ENCODE measurements around the gene CDC25B. TPM values are rescaled to one million over a fixed set of nuclear protein-coding genes. Genes with fewer than 3 reads are reported as not detected.

Gene CDC25B
- total and polyA plus RNA-seq, 2 of the 13 experiments (the other 11 are each of a cell fraction or from before 2014, with no cell fraction given): 14.5 to 19.4 TPM

DNA sequence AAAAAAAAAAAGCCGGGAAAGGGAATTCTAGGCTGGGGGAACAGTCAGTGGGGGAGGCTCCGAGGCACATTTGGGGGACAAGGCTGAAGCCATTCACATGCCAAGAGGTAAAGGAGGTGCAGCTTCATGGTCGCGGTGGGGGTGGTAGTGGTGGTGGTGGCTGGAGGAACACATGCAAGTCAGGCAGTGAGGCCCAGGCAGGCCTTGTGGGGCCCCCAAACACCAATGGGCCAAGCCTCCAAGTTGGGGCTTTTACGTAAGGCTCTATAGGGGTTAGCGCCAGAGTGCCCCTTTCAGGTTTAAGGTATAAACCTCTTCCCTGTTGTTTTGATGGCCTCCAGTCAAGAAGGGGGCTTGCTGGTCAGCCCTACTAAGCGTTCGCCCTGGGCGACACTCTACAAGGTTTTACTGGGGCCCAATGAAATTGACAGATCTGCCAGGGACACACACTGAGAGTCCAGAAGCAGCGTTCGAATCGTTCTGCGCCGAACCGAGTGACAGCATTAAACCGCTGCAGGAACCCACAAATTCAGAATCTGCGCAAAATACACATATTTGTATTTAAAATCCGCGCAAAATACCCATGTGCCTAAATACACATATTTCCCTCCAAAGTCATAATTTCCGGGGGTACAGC, 23.4 kb downstream of the CDC25B start:
- H3K4me3 ChIP-seq (replicated peaks in 1 of 3; ENCODE audit: insufficient read depth in 1 of 3, low read depth in 2 of 3, low read length in 3 of 3): peak overlapping the region; percentile 91 to 95 (median 94)
- H4K20me1 ChIP-seq (ENCODE audit: insufficient read depth, low read length): no peaks in the 10 kb centered on the region
- in situ Hi-C loops (cut with HindIII; ENCODE audit: extremely low pct_ligation_motif_present, low pct_unique_long_range_greater_than_20kb) (loop anchor here (5.0 kb wide), 1 partner anchor 37 kb away; the partner anchor contains the start of gene SPEF1), intact Hi-C loops (cut with micrococcal nuclease; ENCODE audit: unreplicated experiment) (loop anchor here (1.0 to 2.0 kb wide), 4 partner anchors 21 to 69 kb away; partner anchors contain the start of genes MAVS and PANK2)
- no peak overlapping the region for H2AFZ ChIP-seq (ENCODE audit: low read length)
- ChIA-PET POLR2A (interaction anchor here (0.6 to 4.8 kb wide), 28 partner anchors 7 to 1152 kb away, joined by 3 to 134 read pairs (median 8); partner anchors contain the start of genes ADISSP, CDC25B, CENPB and MAVS), CTCF (ENCODE audit: low intra/inter-chr PET ratio, low total read pairs) (interaction anchor here (1.2 to 4.6 kb wide), 7 partner anchors 22 to 70 kb away, joined by 3 to 119 read pairs (median 7); partner anchors contain the start of genes CENPB and SPEF1)
- BruUV-seq (replicated peaks): TSS peak; percentile 90
- H3K27ac ChIP-seq (ENCODE audit: extremely low read length, insufficient read depth, low read length): peak overlapping the region; percentile 96
- peaks cover 12% of the 10 kb centered on the region for H3K79me2 ChIP-seq (ENCODE audit: insufficient read depth, low read length)
- H3K4me1 ChIP-seq (ENCODE audit: insufficient read depth, low read length): peaks cover 32% of the 10 kb centered on the region
- 61% methylated on average over 20 of the region's 20 CpGs for WGBS (ENCODE audit: low lambda C conversion rate)
- FAIRE-seq (no peak), DNase-seq (ENCODE audit: low spot score) (no peak), ATAC-seq (no peak)
- no peaks in the 10 kb centered on the region for H3K9me3 ChIP-seq (ENCODE audit: low read length)
- peaks cover 3 to 10% of the 10 kb centered on the region in 2 experiments; a peak in 3 of 5 replicates for H3K27me3 ChIP-seq (ENCODE audit: control insufficient read depth in 1 of 2, insufficient read depth in 2 of 2, low read length in 2 of 2)
- H3K9ac ChIP-seq (ENCODE audit: insufficient read depth, low read depth, low read length): peak overlapping the region; percentile 99
- peak overlapping the region; percentile 87 for H3K4me2 ChIP-seq (ENCODE audit: low read depth, low read length)
- H3K36me3 ChIP-seq (replicated peaks in 1 of 2; ENCODE audit: control insufficient read depth in 1 of 2, insufficient read depth in 2 of 2, low read length in 2 of 2): peaks cover 6 to 20% of the 10 kb centered on the region in 2 experiments
- TF ChIP-seq CENPX (CRISPR knock-in tag; IDR thresholded peaks at IDR 0.05): no peak
- TF ChIP-seq ZNF879 (CRISPR knock-in tag; IDR thresholded peaks at IDR 0.05): 0 out of 2 replicates have a peak, but pooled peaks have one; percentile 19
- TF ChIP-seq, protein P1, sequence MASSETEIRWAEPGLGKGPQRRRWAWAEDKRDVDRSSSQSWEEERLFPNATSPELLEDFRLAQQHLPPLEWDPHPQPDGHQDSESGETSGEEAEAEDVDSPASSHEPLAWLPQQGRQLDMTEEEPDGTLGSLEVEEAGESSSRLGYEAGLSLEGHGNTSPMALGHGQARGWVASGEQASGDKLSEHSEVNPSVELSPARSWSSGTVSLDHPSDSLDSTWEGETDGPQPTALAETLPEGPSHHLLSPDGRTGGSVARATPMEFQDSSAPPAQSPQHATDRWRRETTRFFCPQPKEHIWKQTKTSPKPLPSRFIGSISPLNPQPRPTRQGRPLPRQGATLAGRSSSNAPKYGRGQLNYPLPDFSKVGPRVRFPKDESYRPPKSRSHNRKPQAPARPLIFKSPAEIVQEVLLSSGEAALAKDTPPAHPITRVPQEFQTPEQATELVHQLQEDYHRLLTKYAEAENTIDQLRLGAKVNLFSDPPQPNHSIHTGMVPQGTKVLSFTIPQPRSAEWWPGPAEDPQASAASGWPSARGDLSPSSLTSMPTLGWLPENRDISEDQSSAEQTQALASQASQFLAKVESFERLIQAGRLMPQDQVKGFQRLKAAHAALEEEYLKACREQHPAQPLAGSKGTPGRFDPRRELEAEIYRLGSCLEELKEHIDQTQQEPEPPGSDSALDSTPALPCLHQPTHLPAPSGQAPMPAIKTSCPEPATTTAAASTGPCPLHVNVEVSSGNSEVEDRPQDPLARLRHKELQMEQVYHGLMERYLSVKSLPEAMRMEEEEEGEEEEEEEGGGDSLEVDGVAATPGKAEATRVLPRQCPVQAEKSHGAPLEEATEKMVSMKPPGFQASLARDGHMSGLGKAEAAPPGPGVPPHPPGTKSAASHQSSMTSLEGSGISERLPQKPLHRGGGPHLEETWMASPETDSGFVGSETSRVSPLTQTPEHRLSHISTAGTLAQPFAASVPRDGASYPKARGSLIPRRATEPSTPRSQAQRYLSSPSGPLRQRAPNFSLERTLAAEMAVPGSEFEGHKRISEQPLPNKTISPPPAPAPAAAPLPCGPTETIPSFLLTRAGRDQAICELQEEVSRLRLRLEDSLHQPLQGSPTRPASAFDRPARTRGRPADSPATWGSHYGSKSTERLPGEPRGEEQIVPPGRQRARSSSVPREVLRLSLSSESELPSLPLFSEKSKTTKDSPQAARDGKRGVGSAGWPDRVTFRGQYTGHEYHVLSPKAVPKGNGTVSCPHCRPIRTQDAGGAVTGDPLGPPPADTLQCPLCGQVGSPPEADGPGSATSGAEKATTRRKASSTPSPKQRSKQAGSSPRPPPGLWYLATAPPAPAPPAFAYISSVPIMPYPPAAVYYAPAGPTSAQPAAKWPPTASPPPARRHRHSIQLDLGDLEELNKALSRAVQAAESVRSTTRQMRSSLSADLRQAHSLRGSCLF (CRISPR knock-in tag; IDR thresholded peaks at IDR 0.05; ENCODE audit: borderline replicate concordance): no peak
- TF ChIP-seq, protein P2, sequence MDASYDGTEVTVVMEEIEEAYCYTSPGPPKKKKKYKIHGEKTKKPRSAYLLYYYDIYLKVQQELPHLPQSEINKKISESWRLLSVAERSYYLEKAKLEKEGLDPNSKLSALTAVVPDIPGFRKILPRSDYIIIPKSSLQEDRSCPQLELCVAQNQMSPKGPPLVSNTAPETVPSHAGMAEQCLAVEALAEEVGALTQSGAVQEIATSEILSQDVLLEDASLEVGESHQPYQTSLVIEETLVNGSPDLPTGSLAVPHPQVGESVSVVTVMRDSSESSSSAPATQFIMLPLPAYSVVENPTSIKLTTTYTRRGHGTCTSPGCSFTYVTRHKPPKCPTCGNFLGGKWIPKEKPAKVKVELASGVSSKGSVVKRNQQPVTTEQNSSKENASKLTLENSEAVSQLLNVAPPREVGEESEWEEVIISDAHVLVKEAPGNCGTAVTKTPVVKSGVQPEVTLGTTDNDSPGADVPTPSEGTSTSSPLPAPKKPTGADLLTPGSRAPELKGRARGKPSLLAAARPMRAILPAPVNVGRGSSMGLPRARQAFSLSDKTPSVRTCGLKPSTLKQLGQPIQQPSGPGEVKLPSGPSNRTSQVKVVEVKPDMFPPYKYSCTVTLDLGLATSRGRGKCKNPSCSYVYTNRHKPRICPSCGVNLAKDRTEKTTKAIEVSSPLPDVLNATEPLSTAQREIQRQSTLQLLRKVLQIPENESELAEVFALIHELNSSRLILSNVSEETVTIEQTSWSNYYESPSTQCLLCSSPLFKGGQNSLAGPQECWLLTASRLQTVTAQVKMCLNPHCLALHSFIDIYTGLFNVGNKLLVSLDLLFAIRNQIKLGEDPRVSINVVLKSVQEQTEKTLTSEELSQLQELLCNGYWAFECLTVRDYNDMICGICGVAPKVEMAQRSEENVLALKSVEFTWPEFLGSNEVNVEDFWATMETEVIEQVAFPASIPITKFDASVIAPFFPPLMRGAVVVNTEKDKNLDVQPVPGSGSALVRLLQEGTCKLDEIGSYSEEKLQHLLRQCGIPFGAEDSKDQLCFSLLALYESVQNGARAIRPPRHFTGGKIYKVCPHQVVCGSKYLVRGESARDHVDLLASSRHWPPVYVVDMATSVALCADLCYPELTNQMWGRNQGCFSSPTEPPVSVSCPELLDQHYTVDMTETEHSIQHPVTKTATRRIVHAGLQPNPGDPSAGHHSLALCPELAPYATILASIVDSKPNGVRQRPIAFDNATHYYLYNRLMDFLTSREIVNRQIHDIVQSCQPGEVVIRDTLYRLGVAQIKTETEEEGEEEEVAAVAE (CRISPR knock-in tag; IDR thresholded peaks at IDR 0.05; ENCODE audit: borderline replicate concordance): 0 out of 2 replicates have a peak, but pooled peaks have one; percentile 30
- TF ChIP-seq, protein P3, sequence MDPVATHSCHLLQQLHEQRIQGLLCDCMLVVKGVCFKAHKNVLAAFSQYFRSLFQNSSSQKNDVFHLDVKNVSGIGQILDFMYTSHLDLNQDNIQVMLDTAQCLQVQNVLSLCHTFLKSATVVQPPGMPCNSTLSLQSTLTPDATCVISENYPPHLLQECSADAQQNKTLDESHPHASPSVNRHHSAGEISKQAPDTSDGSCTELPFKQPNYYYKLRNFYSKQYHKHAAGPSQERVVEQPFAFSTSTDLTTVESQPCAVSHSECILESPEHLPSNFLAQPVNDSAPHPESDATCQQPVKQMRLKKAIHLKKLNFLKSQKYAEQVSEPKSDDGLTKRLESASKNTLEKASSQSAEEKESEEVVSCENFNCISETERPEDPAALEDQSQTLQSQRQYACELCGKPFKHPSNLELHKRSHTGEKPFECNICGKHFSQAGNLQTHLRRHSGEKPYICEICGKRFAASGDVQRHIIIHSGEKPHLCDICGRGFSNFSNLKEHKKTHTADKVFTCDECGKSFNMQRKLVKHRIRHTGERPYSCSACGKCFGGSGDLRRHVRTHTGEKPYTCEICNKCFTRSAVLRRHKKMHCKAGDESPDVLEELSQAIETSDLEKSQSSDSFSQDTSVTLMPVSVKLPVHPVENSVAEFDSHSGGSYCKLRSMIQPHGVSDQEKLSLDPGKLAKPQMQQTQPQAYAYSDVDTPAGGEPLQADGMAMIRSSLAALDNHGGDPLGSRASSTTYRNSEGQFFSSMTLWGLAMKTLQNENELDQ (CRISPR knock-in tag; IDR thresholded peaks at IDR 0.05; ENCODE audit: borderline replicate concordance): peak; percentile 35; the same call in 1 of the 2 replicates
- TF ChIP-seq CBX1 (IDR thresholded peaks at IDR 0.05; ENCODE audit: low read depth): no peak
- TF ChIP-seq ZNF615 (CRISPR knock-in tag; IDR thresholded peaks at IDR 0.05; ENCODE audit: borderline replicate concordance): peak; percentile 13; the same call in 1 of the 2 replicates
- no peak for TF ChIP-seq HCFC1 (IDR thresholded peaks at IDR 0.05; ENCODE audit: low read depth, low read length)
- 0 out of 2 replicates have a peak, but pooled peaks have one; percentile 30 for TF ChIP-seq ZNF816 (CRISPR knock-in tag; IDR thresholded peaks at IDR 0.05; ENCODE audit: borderline replicate concordance)
- TF ChIP-seq KDM5A (IDR thresholded peaks at IDR 0.05; ENCODE audit: borderline replicate concordance, low read length): no peak

Data from HepG2 (cell line).